ENCODE data around the gene DSCAML1. TPM values are rescaled to one million over a fixed set of nuclear protein-coding genes. Genes with fewer than 3 reads are reported as not detected.

Gene DSCAML1
- total RNA-seq, 1 donor from 2014 or later = 0.16 TPM

DNA sequence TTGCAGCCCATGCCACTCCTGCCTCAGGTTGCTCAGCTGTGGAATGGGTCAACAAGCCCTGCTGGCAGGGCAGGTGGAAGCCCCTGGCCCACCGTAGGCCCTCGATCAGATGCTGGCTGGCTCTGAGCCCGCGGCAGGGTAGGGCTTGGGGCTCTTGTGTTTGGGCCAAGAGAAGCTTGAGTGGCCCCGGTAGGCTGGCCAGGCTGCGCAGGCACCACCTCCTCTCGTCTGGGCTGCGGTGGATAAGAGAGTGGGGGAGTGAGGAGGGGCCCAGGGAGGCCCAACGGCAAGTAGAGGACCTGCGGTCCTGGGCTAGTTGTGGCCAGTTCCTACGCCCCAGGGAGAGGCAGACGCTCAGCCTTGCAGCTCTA is 354.2 kb downstream of the DSCAML1 start:
- H4K20me1 ChIP-seq (ENCODE audit: insufficient read depth, low read length) = no peaks in the 10 kb centered on the region
- TF ChIP-seq, protein P1, sequence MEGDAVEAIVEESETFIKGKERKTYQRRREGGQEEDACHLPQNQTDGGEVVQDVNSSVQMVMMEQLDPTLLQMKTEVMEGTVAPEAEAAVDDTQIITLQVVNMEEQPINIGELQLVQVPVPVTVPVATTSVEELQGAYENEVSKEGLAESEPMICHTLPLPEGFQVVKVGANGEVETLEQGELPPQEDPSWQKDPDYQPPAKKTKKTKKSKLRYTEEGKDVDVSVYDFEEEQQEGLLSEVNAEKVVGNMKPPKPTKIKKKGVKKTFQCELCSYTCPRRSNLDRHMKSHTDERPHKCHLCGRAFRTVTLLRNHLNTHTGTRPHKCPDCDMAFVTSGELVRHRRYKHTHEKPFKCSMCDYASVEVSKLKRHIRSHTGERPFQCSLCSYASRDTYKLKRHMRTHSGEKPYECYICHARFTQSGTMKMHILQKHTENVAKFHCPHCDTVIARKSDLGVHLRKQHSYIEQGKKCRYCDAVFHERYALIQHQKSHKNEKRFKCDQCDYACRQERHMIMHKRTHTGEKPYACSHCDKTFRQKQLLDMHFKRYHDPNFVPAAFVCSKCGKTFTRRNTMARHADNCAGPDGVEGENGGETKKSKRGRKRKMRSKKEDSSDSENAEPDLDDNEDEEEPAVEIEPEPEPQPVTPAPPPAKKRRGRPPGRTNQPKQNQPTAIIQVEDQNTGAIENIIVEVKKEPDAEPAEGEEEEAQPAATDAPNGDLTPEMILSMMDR (IDR thresholded peaks at IDR 0.05; ENCODE audit: insufficient read depth, low read depth, low read length) = no peak
- TF ChIP-seq EZH2 (IDR thresholded peaks at IDR 0.05; ENCODE audit: insufficient read depth, low read length) = no peak
- no peak for FAIRE-seq
- H3K9ac ChIP-seq (ENCODE audit: low read length) = no peak overlapping the region
- H3K27ac ChIP-seq (ENCODE audit: low read depth, low read length) = no peak overlapping the region
- no peak overlapping the region for H3K27ac Mint-ChIP-seq (ENCODE audit: unreplicated experiment)
- no peaks in the 10 kb centered on the region for H3K4me1 Mint-ChIP-seq (ENCODE audit: low read depth, unreplicated experiment)
- peaks cover 56% of the 10 kb centered on the region for H3K27me3 Mint-ChIP-seq (ENCODE audit: low read depth, unreplicated experiment)
- H3K4me3 Mint-ChIP-seq (ENCODE audit: unreplicated experiment) = no peak overlapping the region
- no peak overlapping the region for H3K4me3 ChIP-seq (ENCODE audit: insufficient read depth, low read depth, low read length)
- no peaks in the 10 kb centered on the region for H3K79me2 ChIP-seq (ENCODE audit: insufficient read depth, low read length)
- peaks cover 29% of the 10 kb centered on the region for H3K27me3 ChIP-seq (ENCODE audit: insufficient read depth, low read length)
- H3K36me3 Mint-ChIP-seq (ENCODE audit: low read depth, unreplicated experiment) = no peaks in the 10 kb centered on the region
- H3K4me2 ChIP-seq (ENCODE audit: low read length) = no peak overlapping the region
- no peak overlapping the region for H2AFZ ChIP-seq (ENCODE audit: low read depth, low read length)
- H3K4me1 ChIP-seq (ENCODE audit: insufficient read depth, low read length) = no peaks in the 10 kb centered on the region
- no peaks in the 10 kb centered on the region for H3K9me3 Mint-ChIP-seq (ENCODE audit: unreplicated experiment)
- no peaks in the 10 kb centered on the region for H3K9me3 ChIP-seq (ENCODE audit: insufficient read depth, low read depth, low read length)
- no peaks in the 10 kb centered on the region for H3K36me3 ChIP-seq (ENCODE audit: insufficient read depth, low read length)
- DNase-seq (ENCODE audit: low read depth) = no peak

DNA sequence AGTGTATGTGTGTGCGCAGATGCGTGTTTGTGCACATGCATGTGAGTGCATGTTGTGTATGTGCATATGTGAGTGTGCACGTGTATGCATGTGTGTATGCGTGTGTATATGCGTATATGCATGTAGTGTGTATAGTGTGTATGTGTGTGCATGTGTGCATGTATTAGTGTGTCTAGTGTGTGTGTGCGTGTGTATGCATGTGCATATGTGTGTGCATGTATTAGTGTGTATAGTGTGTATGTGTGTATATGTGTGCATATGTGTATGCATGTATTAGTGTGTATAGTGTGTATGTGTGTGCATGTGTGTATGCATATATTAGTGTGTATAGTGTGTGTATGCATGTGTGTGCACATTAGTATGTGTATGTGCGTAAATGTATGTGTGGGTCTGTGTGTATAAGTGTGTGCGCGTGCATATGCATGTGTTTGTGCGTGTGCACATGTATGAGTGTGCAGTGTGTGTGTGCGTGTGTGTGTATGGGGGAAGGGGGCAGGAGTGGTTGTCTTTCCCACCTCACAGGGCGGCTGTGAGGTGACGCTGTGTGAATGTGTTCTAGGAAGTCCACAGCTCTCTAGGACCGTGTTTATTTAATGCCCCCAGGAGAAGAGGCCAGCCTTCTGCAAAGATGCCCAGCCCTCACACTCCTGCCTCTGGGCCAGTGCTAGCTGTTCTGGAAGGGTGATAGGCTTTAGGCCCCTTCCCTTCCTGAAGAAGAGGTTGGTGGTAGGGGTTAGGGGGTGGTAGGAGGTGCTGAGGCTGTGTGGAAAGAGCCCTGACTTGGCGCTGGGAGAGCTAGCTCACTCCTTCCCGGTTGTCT is 354.8 kb downstream of the DSCAML1 start:
- Histone ChIP-seq H3K4me3 (ENCODE audit: insufficient read depth, low read depth, low read length) (no peak overlapping the region), H3K27me3 (ENCODE audit: insufficient read depth, low read length) (peaks cover 29% of the 10 kb centered on the region), H3K4me2 (ENCODE audit: low read length) (no peak overlapping the region), H3K9me3 (ENCODE audit: insufficient read depth, low read depth, low read length) (no peaks in the 10 kb centered on the region), H4K20me1 (ENCODE audit: insufficient read depth, low read length) (no peaks in the 10 kb centered on the region), H3K79me2 (ENCODE audit: insufficient read depth, low read length) (no peaks in the 10 kb centered on the region), H3K36me3 (ENCODE audit: insufficient read depth, low read length) (no peaks in the 10 kb centered on the region), H3K27ac (ENCODE audit: low read depth, low read length) (no peak overlapping the region), H2AFZ (ENCODE audit: low read depth, low read length) (no peak overlapping the region), H3K9ac (ENCODE audit: low read length) (no peak overlapping the region), H3K4me1 (ENCODE audit: insufficient read depth, low read length) (no peaks in the 10 kb centered on the region)
- TF ChIP-seq EZH2 (IDR thresholded peaks at IDR 0.05; ENCODE audit: insufficient read depth, low read length) = no peak
- TF ChIP-seq, protein P1 (IDR thresholded peaks at IDR 0.05; ENCODE audit: insufficient read depth, low read depth, low read length) = no peak
- Mint-ChIP-seq H3K27ac (ENCODE audit: unreplicated experiment) (no peak overlapping the region), H3K4me1 (ENCODE audit: low read depth, unreplicated experiment) (no peaks in the 10 kb centered on the region), H3K36me3 (ENCODE audit: low read depth, unreplicated experiment) (no peaks in the 10 kb centered on the region), H3K27me3 (ENCODE audit: low read depth, unreplicated experiment) (peaks cover 53% of the 10 kb centered on the region), H3K4me3 (ENCODE audit: unreplicated experiment) (no peak overlapping the region), H3K9me3 (ENCODE audit: unreplicated experiment) (no peaks in the 10 kb centered on the region)
- FAIRE-seq (no peak), DNase-seq (ENCODE audit: low read depth) (no peak)
